Breast epithelium (tissue), 4 donors: ENCODE measurements around the gene SPECC1L. TPM values are rescaled to one million over a fixed set of nuclear protein-coding genes. Genes with fewer than 3 reads are reported as not detected.
A peak's percentile ranks its signal among the peaks of the same experiment; 100 is the strongest.

Experiments used
- DNase-seq, 2 donors: peaks; one replicate each; pipeline ENCODE4 v3.0.0-alpha.2; 2019; ENCODE audit warnings: low spot score in 2 of 2
- H3K27ac ChIP-seq, 2 donors: fragments of 200-600 bp; sonication (generic) in 1 of 2; one replicate each; pipeline ENCODE4 v1.5.1; 2016 to 2019; ENCODE audit warnings: mild to moderate bottlenecking in 1 of 2
- H3K27me3 ChIP-seq, 2 donors: fragments of 200-600 bp; sonication (generic) in 1 of 2; one replicate each; pipeline versions ENCODE4 v1.5.1 to v1.6.0; 2017 to 2019; ENCODE audit warnings: control low read depth in 1 of 2, mild to moderate bottlenecking in 1 of 2
- H3K36me3 ChIP-seq: fragments of 200-600 bp; one replicate; pipeline ENCODE4 v1.5.1; 2019
- H3K4me1 ChIP-seq, 2 donors: fragments of 200-600 bp; sonication (generic); one replicate each; pipeline ENCODE4 v1.5.1; 2016 to 2019; ENCODE audit warnings: control low read depth in 1 of 2
- H3K4me3 ChIP-seq, 3 donors: fragments of 200-600 bp; sonication (generic); 1 replicate in 2 of 3; 2 replicates in 1 of 3; pipeline ENCODE4 v1.5.1; 2016 to 2019; ENCODE audit warnings: mild to moderate bottlenecking in 3 of 3, moderate library complexity in 2 of 3
- H3K9me3 ChIP-seq, 2 donors: fragments of 200-600 bp; sonication (generic) in 1 of 2; one replicate each; pipeline ENCODE4 v1.5.1; 2016 to 2019; ENCODE audit warnings: control low read depth in 1 of 2
- CTCF ChIP-seq, 3 donors: fragments of 450-650 bp; IDR thresholded peaks; one replicate each; pipeline ENCODE4 v1.5.1; 2016 to 2017; ENCODE audit warnings: antibody characterized with exemption in 3 of 3, mild to moderate bottlenecking in 3 of 3, moderate library complexity in 3 of 3
- POLR2A ChIP-seq: fragments of 450-650 bp; IDR thresholded peaks from one replicate; pipeline ENCODE4 v1.6.1; 2016; ENCODE audit warnings: antibody characterized with exemption, mild to moderate bottlenecking, moderate library complexity
- POLR2AphosphoS5 ChIP-seq, 3 donors: sonication (generic); formaldehyde crosslinking; IDR thresholded peaks; one replicate each; pipeline ENCODE4 v1.6.1; 2017; ENCODE audit warnings: antibody characterized with exemption in 3 of 3
- intact Hi-C: fragments of 100-400 bp; cut with DNase I; formaldehyde crosslinking; loops from one replicate; pipeline ENCODE4 v1.15.1; 2023; ENCODE audit warnings: low total_unique reads
- total RNA-seq, 3 donors: library from RNA; depleted of rRNA; stranded (reverse); fragments of >200 nt; gene quantifications; one replicate each; pipeline ENCODE4 v1.1.0, GENCODE V29; 2016

The SPECC1L gene
- total RNA-seq, 3 donors from 2014 or later = 33.4 to 61.0 (median 53.7) TPM

DNA sequence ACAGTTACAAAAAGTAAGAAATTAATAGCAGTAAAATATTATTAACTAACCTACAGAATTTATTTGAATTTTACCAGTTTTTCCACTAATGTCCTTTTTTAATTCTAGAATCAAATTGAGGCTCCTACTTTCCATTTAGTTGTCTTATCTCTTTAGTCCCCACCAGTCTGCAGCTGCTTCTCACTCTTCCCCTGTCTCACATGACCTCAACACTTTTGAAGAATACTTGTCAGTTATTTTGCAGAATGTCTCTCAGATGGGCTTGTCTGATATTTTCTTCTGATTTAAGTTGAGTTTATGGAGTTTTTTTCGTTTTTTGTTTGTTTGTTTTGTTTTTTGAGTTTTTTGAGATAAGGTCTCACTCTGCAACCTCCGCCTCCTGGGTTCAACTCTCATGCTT lies 82.5 kb downstream of the SPECC1L start:
- TF ChIP-seq POLR2A (no peak), CTCF (IDR thresholded peaks at IDR 0.05) (no peak), POLR2AphosphoS5 (IDR thresholded peaks at IDR 0.05) (no peak)
- H3K4me1 ChIP-seq = no peaks in the 10 kb centered on the region
- no peak overlapping the region for H3K4me3 ChIP-seq
- H3K27me3 ChIP-seq = no peaks in the 10 kb centered on the region
- H3K9me3 ChIP-seq = no peaks in the 10 kb centered on the region
- intact Hi-C loops = no loop called here
- H3K27ac ChIP-seq = no peak overlapping the region
- DNase-seq = no peak
- peaks cover 6% of the 10 kb centered on the region for H3K36me3 ChIP-seq

DNA sequence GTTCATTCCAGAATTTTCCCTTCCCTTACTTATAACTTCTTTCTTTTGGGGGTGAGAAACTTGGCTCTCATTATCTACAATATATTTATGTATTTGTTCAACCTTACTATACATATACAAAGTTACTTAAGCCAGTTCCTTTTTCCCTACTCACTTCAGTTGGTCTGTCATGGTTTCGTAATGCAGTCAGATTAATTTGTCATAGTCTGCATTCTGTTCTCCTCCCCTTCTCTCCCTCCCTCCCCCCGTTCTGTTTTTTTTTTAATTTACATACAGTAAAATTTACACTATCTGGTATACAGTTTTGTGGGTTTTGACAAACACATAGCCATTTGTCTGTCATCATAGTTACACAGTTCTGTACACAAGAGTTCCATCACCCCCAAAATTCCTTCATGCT lies 84.9 kb downstream of the SPECC1L start:
- no peak overlapping the region for H3K4me3 ChIP-seq
- intact Hi-C loops = no loop called here
- TF ChIP-seq POLR2A = no peak
- no peak for TF ChIP-seq POLR2AphosphoS5 (IDR thresholded peaks at IDR 0.05)
- H3K9me3 ChIP-seq = no peaks in the 10 kb centered on the region
- peaks cover 3% of the 10 kb centered on the region for H3K36me3 ChIP-seq
- H3K4me1 ChIP-seq = no peaks in the 10 kb centered on the region
- peak overlapping the region in 1 of 2 donors; percentile 14 for H3K27ac ChIP-seq
- no peaks in the 10 kb centered on the region for H3K27me3 ChIP-seq
- DNase-seq = no peak

- DNase-seq = no peak
- Histone ChIP-seq H3K9me3 (no peaks in the 10 kb centered on the region), H3K27ac (peak overlapping the region in 1 of 2 donors; percentile 4), H3K4me1 (no peaks in the 10 kb centered on the region), H3K27me3 (no peaks in the 10 kb centered on the region), H3K36me3 (no peaks in the 10 kb centered on the region), H3K4me3 (no peak overlapping the region)
- no peak for TF ChIP-seq POLR2AphosphoS5 (IDR thresholded peaks at IDR 0.05)
- TF ChIP-seq CTCF (IDR thresholded peaks at IDR 0.05) = no peak
- TF ChIP-seq POLR2A = no peak
- intact Hi-C loops = no loop called here
These were observed 86.9 kb downstream of the SPECC1L start for GRCh38 chr22:24357547-24357946.

- Histone ChIP-seq H3K36me3 (no peaks in the 10 kb centered on the region), H3K27ac (no peak overlapping the region), H3K4me3 (no peak overlapping the region), H3K27me3 (no peaks in the 10 kb centered on the region), H3K9me3 (no peaks in the 10 kb centered on the region), H3K4me1 (no peaks in the 10 kb centered on the region)
- intact Hi-C loops = no loop called here
- TF ChIP-seq CTCF (IDR thresholded peaks at IDR 0.05) (no peak), POLR2AphosphoS5 (IDR thresholded peaks at IDR 0.05) (no peak), POLR2A (no peak)
- DNase-seq = no peak
These were observed 87.6 kb downstream of the SPECC1L start for GRCh38 chr22:24358105-24358836.

GRCh38 chr22:24359452-24360120 lies 89.0 kb downstream of the SPECC1L start:
- Histone ChIP-seq H3K27ac (peak overlapping the region in 1 of 2 donors; percentile 36), H3K36me3 (no peaks in the 10 kb centered on the region)
- intact Hi-C loops = no loop called here

More at GRCh38 chr22:24359452-24360120, 89.0 kb downstream of the SPECC1L start:
- Histone ChIP-seq H3K4me1 (no peaks in the 10 kb centered on the region), H3K27me3 (no peaks in the 10 kb centered on the region), H3K4me3 (no peak overlapping the region), H3K9me3 (no peaks in the 10 kb centered on the region)
- DNase-seq = no peak
- TF ChIP-seq CTCF (IDR thresholded peaks at IDR 0.05) = no peak
- no peak for TF ChIP-seq POLR2A
- no peak for TF ChIP-seq POLR2AphosphoS5 (IDR thresholded peaks at IDR 0.05)
